Measurements from ENCODE around the gene CGRRF1. TPM values are rescaled to one million over a fixed set of nuclear protein-coding genes. Genes with fewer than 3 reads are reported as not detected.
A peak's percentile ranks its signal among the peaks of the same experiment; 100 is the strongest.

CGRRF1 gene
- total RNA-seq, 1 donor from 2014 or later, result 23.4 TPM

DNA sequence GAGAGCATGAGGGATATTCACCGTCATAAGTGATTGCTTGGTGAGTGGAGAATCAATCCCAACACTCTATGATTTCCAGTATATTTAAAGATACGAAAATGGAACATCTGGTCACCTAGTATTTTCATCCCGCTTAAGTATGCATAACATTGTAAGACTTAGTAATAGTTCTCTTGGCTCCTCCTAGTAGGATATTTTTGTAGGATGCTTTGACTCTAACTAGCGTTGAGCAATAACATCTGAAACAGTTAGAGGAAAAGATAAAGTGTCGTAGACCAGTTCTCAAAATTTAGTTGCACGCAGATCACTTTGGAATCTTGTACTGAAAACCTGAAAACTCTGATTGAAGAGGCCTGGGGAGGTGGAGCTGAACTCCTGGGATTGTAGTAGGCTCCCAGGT lies 64.8 kb downstream of the CGRRF1 start:
- DNase-seq (ENCODE audit: low spot score), result peak; percentile 45

DNA sequence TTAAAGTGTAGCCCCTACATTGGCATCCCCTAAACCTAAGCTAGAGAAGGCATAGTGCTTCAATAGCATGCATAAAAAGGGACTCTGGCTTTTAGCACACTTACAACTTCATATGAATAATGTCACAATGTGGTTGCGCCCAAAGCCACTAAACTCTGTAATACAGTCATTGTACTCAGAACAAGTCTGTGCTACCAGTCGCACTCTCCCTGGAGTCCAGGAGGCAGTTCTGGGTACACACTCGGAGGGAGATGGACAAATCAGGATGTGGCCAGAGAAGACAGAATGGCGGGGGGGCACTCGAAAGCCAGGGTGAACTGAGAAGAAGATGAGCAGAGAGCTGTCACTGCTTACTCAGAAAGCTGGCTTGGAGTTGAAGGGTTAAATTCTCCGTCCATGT lies 67.8 kb downstream of the CGRRF1 start:
- DNase-seq (ENCODE audit: low spot score), result no peak

DNA sequence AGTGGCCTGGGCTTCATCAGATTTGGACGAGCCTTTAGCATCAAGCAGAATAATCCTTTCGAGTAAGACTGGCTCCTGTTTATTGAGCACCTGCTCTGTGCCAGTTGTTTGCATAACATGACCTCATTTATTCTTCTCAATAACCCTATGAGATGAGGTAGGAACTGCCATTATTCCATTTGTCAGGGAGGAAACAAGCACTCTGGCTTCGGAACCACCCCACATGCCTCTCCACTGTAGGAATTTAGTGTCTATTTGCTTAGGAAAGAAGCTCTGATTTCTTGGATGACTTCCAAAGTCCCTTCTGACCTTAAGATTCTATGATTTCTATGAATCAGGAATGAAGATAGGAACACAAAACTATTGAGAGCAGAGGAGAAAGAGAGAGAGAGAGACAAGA lies 68.3 kb downstream of the CGRRF1 start:
- DNase-seq (ENCODE audit: low spot score), result no peak

DNA sequence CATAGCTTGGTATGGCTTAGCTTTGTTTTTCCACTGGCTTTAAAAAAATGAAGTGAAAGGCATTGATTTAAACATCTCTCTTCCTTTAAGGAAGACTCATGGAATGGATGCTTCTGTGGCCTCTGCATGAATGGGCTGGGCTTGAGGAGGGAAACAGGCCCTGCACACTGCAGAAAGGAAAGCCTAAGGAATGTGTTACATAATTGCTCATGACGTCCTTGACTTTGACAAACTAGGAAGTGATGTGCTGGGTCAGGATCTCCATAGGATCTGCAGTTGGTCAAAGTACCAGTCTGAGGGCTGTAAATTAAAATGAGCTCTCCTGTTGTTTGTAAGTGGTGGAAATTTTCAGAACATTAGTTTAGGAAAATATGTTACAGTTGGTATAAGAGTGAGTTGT lies 69.9 kb downstream of the CGRRF1 start:
- peak; percentile 78 for DNase-seq (ENCODE audit: low spot score)

DNA sequence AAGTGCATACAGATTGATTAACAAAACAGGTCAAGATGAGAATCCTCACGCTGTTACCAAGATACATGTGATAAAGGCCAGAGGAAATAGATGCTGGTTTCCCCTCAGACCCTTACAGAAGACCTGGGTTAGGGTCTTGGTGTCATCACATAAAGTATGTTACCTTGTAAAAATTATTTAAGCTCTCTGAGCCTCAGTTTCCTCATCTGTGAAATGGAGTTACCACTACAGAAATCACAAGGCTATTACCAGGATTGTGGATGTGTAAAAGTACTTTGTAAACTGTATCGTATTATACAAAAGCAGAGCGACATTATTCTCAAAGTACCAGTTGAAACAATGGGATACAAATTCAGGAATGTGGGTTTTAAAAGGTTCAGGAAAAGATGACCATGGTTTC lies 71.2 kb downstream of the CGRRF1 start:
- DNase-seq (ENCODE audit: low spot score), result no peak

DNA sequence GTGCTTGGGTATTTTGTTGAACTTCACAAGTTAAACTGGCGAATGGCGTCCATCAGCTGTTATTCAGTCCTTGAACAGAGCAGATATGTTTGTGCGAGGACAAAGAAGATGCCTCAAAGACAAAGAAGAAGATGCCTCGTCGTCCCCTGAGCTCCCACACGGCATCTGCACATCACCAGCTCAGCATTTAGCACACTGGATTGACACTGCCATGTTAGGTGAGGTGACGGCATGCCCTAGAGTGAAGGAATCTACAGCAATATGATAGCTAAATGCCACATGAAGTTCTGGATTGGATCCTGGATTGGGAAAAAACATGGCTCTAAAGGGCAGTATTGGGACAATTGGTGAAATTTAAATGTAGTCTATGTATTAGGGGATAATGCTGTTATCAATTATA lies 72.6 kb downstream of the CGRRF1 start:
- no peak for DNase-seq (ENCODE audit: low spot score)

DNA sequence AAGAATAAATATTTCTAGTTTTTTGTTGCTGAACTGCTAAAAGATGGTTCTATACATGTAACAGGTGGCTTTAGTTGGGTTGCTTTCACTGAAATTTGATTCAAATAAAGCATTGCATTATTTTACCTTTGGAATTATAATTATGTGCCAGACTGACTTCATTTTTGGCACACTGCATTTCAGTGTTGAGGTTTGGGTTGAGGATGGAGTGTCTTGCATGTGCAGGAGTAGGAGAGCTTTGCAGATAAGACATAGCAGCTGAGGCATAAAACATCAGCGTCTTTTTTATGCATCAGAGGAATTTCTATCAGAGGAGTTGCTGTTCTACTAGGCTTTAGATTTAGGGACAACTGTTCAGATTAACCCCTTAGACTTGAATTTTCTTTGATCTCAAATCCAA lies 74.4 kb downstream of the CGRRF1 start:
- no peak for DNase-seq (ENCODE audit: low spot score)

DNA sequence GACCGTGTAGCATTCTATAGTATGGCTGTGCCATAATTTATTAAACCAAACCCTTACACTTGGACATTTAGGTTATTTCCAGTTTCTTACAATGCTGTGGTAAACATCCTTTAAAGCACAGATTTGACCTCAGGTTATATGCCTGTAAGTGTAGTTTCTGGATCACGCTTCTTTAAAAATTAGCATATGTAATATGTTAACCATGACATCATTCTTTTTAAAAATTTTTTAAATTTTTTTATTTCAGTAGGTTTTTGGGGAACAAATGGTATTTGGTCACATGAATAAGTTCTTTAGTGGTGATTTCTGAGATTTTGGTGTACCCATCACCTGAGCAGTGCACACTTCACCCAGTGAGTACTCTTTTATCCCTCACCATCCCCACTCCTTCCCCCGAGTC lies 75.5 kb downstream of the CGRRF1 start:
- no peak for DNase-seq (ENCODE audit: low spot score)

Other genes with a start within 250 kb of the CGRRF1 start
- 8.7 TPM for gene CDKN3, start 112.9 kb upstream of the CGRRF1 start, total RNA-seq (ENCODE audit: insufficient read depth, low replicate concordance)
- 112 TPM for gene CNIH1, start 68.5 kb upstream of the CGRRF1 start, total RNA-seq (ENCODE audit: insufficient read depth, low replicate concordance)
- gene GMFB, start 20.9 kb upstream of the CGRRF1 start, total RNA-seq (ENCODE audit: insufficient read depth, low replicate concordance), result 66.0 TPM
- gene SAMD4A, start 57.2 kb downstream of the CGRRF1 start, total RNA-seq (ENCODE audit: insufficient read depth, low replicate concordance), result 138 TPM

Data from umbilical cord (tissue), 2 donors.